BLaER1 treated with 17β-estradiol and CSF1 and Interleukin-3, amounts not matched to agents 10 nM and 100 nM (cell line): ENCODE data around the gene PDE1C.

Experiments used
- H3K27ac ChIP-seq, 11 experiments: shearing (Covaris generic); formaldehyde crosslinking; 2 replicates each; pipeline ENCODE4 v1.8.1; 2022
- H3K27me3 ChIP-seq, 11 experiments: shearing (Covaris generic); formaldehyde crosslinking; 2 replicates each; pipeline ENCODE4 v1.8.1; 2022
- H3K36me3 ChIP-seq, 11 experiments: shearing (Covaris generic); formaldehyde crosslinking; 2 replicates each; pipeline ENCODE4 v1.8.1; 2022
- H3K4me1 ChIP-seq, 10 experiments: shearing (Covaris generic); formaldehyde crosslinking; 2 replicates each; pipeline ENCODE4 v1.8.1; 2022
- H3K4me2 ChIP-seq, 11 experiments: shearing (Covaris generic); formaldehyde crosslinking; 2 replicates each; pipeline ENCODE4 v1.8.1; 2022
- H3K4me3 ChIP-seq, 10 experiments: shearing (Covaris generic); formaldehyde crosslinking; 2 replicates each; pipeline ENCODE4 v1.8.1; 2022
- H3K9ac ChIP-seq, 11 experiments: shearing (Covaris generic); formaldehyde crosslinking; 2 replicates each; pipeline ENCODE4 v1.8.1; 2022
- H3K9me3 ChIP-seq, 11 experiments: shearing (Covaris generic); formaldehyde crosslinking; replicated peaks in 1 of 11; 2 replicates each; pipeline ENCODE4 v1.8.1; 2022
- H4K20me1 ChIP-seq, 11 experiments: shearing (Covaris generic); formaldehyde crosslinking; 2 replicates each; pipeline ENCODE4 v1.8.1; 2022
- Cebpa-rat ChIP-seq, 11 experiments: shearing (Covaris generic); IDR thresholded peaks; 2 replicates each; pipeline ENCODE4 v1.8.1; 2022

Gene PDE1C

GRCh38 chr7:31955021-31955420 is 115.2 kb downstream of the PDE1C start:
- no peaks in the 10 kb centered on the region for H3K36me3 ChIP-seq
- H3K9me3 ChIP-seq = no peaks in the 10 kb centered on the region
- H3K9ac ChIP-seq = no peak overlapping the region
- no peak for TF ChIP-seq Cebpa-rat (IDR thresholded peaks at IDR 0.05)
- no peak overlapping the region for H3K4me3 ChIP-seq
- H3K27ac ChIP-seq = no peak overlapping the region
- H4K20me1 ChIP-seq = no peaks in the 10 kb centered on the region
- H3K4me2 ChIP-seq = no peak overlapping the region
- H3K27me3 ChIP-seq = no peaks in the 10 kb centered on the region
- H3K4me1 ChIP-seq = peaks cover 0 to 40% (median 5%) of the 10 kb centered on the region in 10 experiments; a peak in 10 of 20 replicates

GRCh38 chr7:31954500-31954899 is 115.7 kb downstream of the PDE1C start:
- Histone ChIP-seq H3K9ac (no peak overlapping the region), H3K36me3 (no peaks in the 10 kb centered on the region), H3K27me3 (no peaks in the 10 kb centered on the region)

GRCh38 chr7:31953432-31953831 is 116.8 kb downstream of the PDE1C start:
- Histone ChIP-seq H3K27ac (no peak overlapping the region), H3K4me2 (no peak overlapping the region), H3K4me1 (peaks cover 0 to 39% (median 5%) of the 10 kb centered on the region in 10 experiments; a peak in 10 of 20 replicates), H3K4me3 (no peak overlapping the region), H3K9me3 (peaks cover 0 to under 1% (median 0%) of the 10 kb centered on the region in 11 experiments; a peak in 1 of 22 replicates), H3K9ac (no peak overlapping the region), H3K27me3 (no peaks in the 10 kb centered on the region), H3K36me3 (no peaks in the 10 kb centered on the region), H4K20me1 (no peaks in the 10 kb centered on the region)
- no peak for TF ChIP-seq Cebpa-rat (IDR thresholded peaks at IDR 0.05)

More at GRCh38 chr7:31954500-31954899, 115.7 kb downstream of the PDE1C start:
- Histone ChIP-seq H4K20me1 (no peaks in the 10 kb centered on the region), H3K4me2 (no peak overlapping the region), H3K4me1 (peaks cover 0 to 41% (median 5%) of the 10 kb centered on the region in 10 experiments; a peak in 10 of 20 replicates), H3K4me3 (no peak overlapping the region), H3K27ac (no peak overlapping the region), H3K9me3 (no peaks in the 10 kb centered on the region)
- TF ChIP-seq Cebpa-rat (IDR thresholded peaks at IDR 0.05) = no peak

- peak overlapping the region in 2 of 11 experiments; percentile 19 to 26; a peak in 2 of 22 replicates for H3K4me2 ChIP-seq
- H3K9ac ChIP-seq = no peak overlapping the region
- H3K4me3 ChIP-seq = no peak overlapping the region
- H3K36me3 ChIP-seq = no peaks in the 10 kb centered on the region
- no peak overlapping the region for H3K27ac ChIP-seq
- no peak for TF ChIP-seq Cebpa-rat (IDR thresholded peaks at IDR 0.05)
- H3K9me3 ChIP-seq = peaks cover 17 to 32% (median 23%) of the 10 kb centered on the region in 11 experiments
- H3K27me3 ChIP-seq = no peaks in the 10 kb centered on the region
- peaks cover 0 to 18% (median 0%) of the 10 kb centered on the region in 10 experiments; a peak in 4 of 20 replicates for H3K4me1 ChIP-seq
- H4K20me1 ChIP-seq = no peaks in the 10 kb centered on the region
Measured at GRCh38 chr7:31950091-31950755, 120.0 kb downstream of the PDE1C start.

- H3K36me3 ChIP-seq = no peaks in the 10 kb centered on the region
- no peak for TF ChIP-seq Cebpa-rat (IDR thresholded peaks at IDR 0.05)
- H3K27me3 ChIP-seq = no peaks in the 10 kb centered on the region
- no peak overlapping the region for H3K4me2 ChIP-seq
- H3K27ac ChIP-seq = no peak overlapping the region
- no peaks in the 10 kb centered on the region for H4K20me1 ChIP-seq
- no peak overlapping the region for H3K9ac ChIP-seq
- no peak overlapping the region for H3K4me3 ChIP-seq
- H3K9me3 ChIP-seq = peaks cover 17 to 43% (median 26%) of the 10 kb centered on the region in 11 experiments
- H3K4me1 ChIP-seq = peaks cover 0 to 18% (median 0%) of the 10 kb centered on the region in 10 experiments; a peak in 4 of 20 replicates
Measured at GRCh38 chr7:31948029-31948428, 122.2 kb downstream of the PDE1C start.

- Histone ChIP-seq H3K27ac (no peak overlapping the region), H4K20me1 (no peaks in the 10 kb centered on the region), H3K9me3 (peaks cover 0 to 13% (median 0%) of the 10 kb centered on the region in 11 experiments; a peak in 4 of 22 replicates), H3K4me2 (no peak overlapping the region), H3K4me3 (no peak overlapping the region), H3K9ac (no peak overlapping the region), H3K27me3 (no peaks in the 10 kb centered on the region), H3K4me1 (peaks cover 0 to 4% (median 0%) of the 10 kb centered on the region in 10 experiments; a peak in 2 of 20 replicates), H3K36me3 (no peaks in the 10 kb centered on the region)
- TF ChIP-seq Cebpa-rat (IDR thresholded peaks at IDR 0.05) = no peak
Measured at GRCh38 chr7:31940167-31940566, 130.0 kb downstream of the PDE1C start.

- Histone ChIP-seq H3K4me2 (no peak overlapping the region), H3K27me3 (no peaks in the 10 kb centered on the region), H4K20me1 (no peaks in the 10 kb centered on the region), H3K4me1 (peaks cover 0 to 8% (median 0%) of the 10 kb centered on the region in 10 experiments; a peak in 2 of 20 replicates), H3K9ac (no peak overlapping the region), H3K4me3 (no peak overlapping the region), H3K36me3 (no peaks in the 10 kb centered on the region), H3K27ac (no peak overlapping the region), H3K9me3 (peaks cover 0 to 5% (median 0%) of the 10 kb centered on the region in 11 experiments; a peak in 2 of 22 replicates)
- TF ChIP-seq Cebpa-rat (IDR thresholded peaks at IDR 0.05) = no peak
Measured at GRCh38 chr7:31939076-31939475, 131.1 kb downstream of the PDE1C start.

GRCh38 chr7:31938650-31939049 is 131.6 kb downstream of the PDE1C start:
- H3K9me3 ChIP-seq = peaks cover 0 to under 1% (median 0%) of the 10 kb centered on the region in 11 experiments; a peak in 1 of 22 replicates
- H3K9ac ChIP-seq = no peak overlapping the region
- no peak for TF ChIP-seq Cebpa-rat (IDR thresholded peaks at IDR 0.05)
- H3K27me3 ChIP-seq = no peaks in the 10 kb centered on the region
- no peaks in the 10 kb centered on the region for H4K20me1 ChIP-seq
- H3K36me3 ChIP-seq = no peaks in the 10 kb centered on the region
- no peak overlapping the region for H3K4me2 ChIP-seq
- H3K27ac ChIP-seq = no peak overlapping the region
- H3K4me1 ChIP-seq = peaks cover 0 to 8% (median 0%) of the 10 kb centered on the region in 10 experiments; a peak in 2 of 20 replicates
- no peak overlapping the region for H3K4me3 ChIP-seq

GRCh38 chr7:31937982-31938381 is 132.2 kb downstream of the PDE1C start:
- H3K27me3 ChIP-seq = no peaks in the 10 kb centered on the region
- no peak overlapping the region for H3K4me2 ChIP-seq
- H4K20me1 ChIP-seq = no peaks in the 10 kb centered on the region
- H3K9ac ChIP-seq = no peak overlapping the region
- no peaks in the 10 kb centered on the region for H3K36me3 ChIP-seq
- TF ChIP-seq Cebpa-rat (IDR thresholded peaks at IDR 0.05) = no peak
- no peak overlapping the region for H3K27ac ChIP-seq
- H3K9me3 ChIP-seq = no peaks in the 10 kb centered on the region
- peaks cover 0 to 8% (median 0%) of the 10 kb centered on the region in 10 experiments; a peak in 2 of 20 replicates for H3K4me1 ChIP-seq
- H3K4me3 ChIP-seq = no peak overlapping the region
